Smooth muscle cell (in vitro differentiated cells): ENCODE measurements around the gene MTUS2. TPM values are rescaled to one million over a fixed set of nuclear protein-coding genes. Genes with fewer than 3 reads are reported as not detected.

Source experiments
- DNase-seq: peaks from one replicate; lab custom pipeline; 2025; ENCODE audit not compliant: unreplicated experiment; lab: John Stamatoyannopoulos, UW
- H2AFZ ChIP-seq: fragments of 200-600 bp; sonication (generic); 2 replicates; pipeline ENCODE4 v1.6.0; 2016; ENCODE audit warnings: antibody characterized with exemption, low read depth, mild to moderate bottlenecking
- H3F3A ChIP-seq: fragments of 200-600 bp; sonication (generic); 2 replicates; pipeline ENCODE4 v1.6.0; 2017; ENCODE audit warnings: antibody characterized with exemption, low read depth
- H3K27ac ChIP-seq: fragments of 200-600 bp; sonication (generic); 2 replicates; pipeline ENCODE4 v1.5.1; 2016; ENCODE audit warnings: low read depth, mild to moderate bottlenecking
- H3K27me3 ChIP-seq: fragments of 200-600 bp; sonication (generic); 2 replicates; pipeline ENCODE4 v1.6.1; 2016; ENCODE audit warnings: low read depth, mild to moderate bottlenecking
- H3K36me3 ChIP-seq: fragments of 200-600 bp; sonication (generic); 2 replicates; pipeline ENCODE4 v1.5.1; 2016; ENCODE audit warnings: low read depth
- H3K4me1 ChIP-seq: fragments of 200-600 bp; sonication (generic); 2 replicates; pipeline ENCODE4 v1.5.1; 2016; ENCODE audit warnings: low read depth
- H3K4me2 ChIP-seq: fragments of 200-600 bp; sonication (generic); 2 replicates; pipeline ENCODE4 v1.6.0; 2016; ENCODE audit warnings: mild to moderate bottlenecking
- H3K4me3 ChIP-seq: fragments of 200-600 bp; sonication (generic); 2 replicates; pipeline ENCODE4 v1.5.1; 2016; ENCODE audit warnings: mild to moderate bottlenecking
- H3K79me2 ChIP-seq: fragments of 200-600 bp; sonication (generic); 2 replicates; pipeline ENCODE4 v1.6.0; 2016; ENCODE audit warnings: low read depth, mild to moderate bottlenecking
- H3K9ac ChIP-seq: fragments of 200-600 bp; sonication (generic); 2 replicates; pipeline ENCODE4 v1.6.0; 2016; ENCODE audit warnings: low read depth
- H3K9me3 ChIP-seq: fragments of 200-600 bp; sonication (generic); replicated peaks from 2 replicates; pipeline ENCODE4 v1.5.1; 2016; ENCODE audit warnings: low read depth
- H4K20me1 ChIP-seq: fragments of 200-600 bp; sonication (generic); 2 replicates; pipeline ENCODE4 v1.6.0; 2016; ENCODE audit warnings: low read depth
- WGBS: methylation state at CpG from one replicate; pipeline ENCODE4 v1.1.7; 2016; ENCODE audit warnings: low lambda C conversion rate; 5-methylcytosine and 5-hydroxymethylcytosine counted together
- polyA plus RNA-seq: library from polyadenylated mRNA; unstranded; fragments of >200 nt; fragmentation: Nextera tagmentation; extraction: Ambion mirVana; gene quantifications from 2 replicates; pipeline ENCODE4 v1.2.1, GENCODE V29; 2016
- total RNA-seq: library from RNA; depleted of rRNA; stranded (reverse); fragments of >200 nt; gene quantifications from 2 replicates; pipeline ENCODE4 v1.2.3, GENCODE V29; 2014
- TF ChIP-seq, protein P1 (sequence below): fragments of 200-600 bp; sonication (generic); IDR thresholded peaks from 2 replicates; pipeline ENCODE4 v1.5.1; 2017; ENCODE audit warnings: borderline replicate concordance, mild to moderate bottlenecking, antibody characterized with exemption; ENCODE audit not compliant: insufficient read depth, poor library complexity, severe bottlenecking

The MTUS2 gene
- total and polyA plus RNA-seq, 2 experiments from 2014 or later = 0.06 to 0.63 TPM

DNA sequence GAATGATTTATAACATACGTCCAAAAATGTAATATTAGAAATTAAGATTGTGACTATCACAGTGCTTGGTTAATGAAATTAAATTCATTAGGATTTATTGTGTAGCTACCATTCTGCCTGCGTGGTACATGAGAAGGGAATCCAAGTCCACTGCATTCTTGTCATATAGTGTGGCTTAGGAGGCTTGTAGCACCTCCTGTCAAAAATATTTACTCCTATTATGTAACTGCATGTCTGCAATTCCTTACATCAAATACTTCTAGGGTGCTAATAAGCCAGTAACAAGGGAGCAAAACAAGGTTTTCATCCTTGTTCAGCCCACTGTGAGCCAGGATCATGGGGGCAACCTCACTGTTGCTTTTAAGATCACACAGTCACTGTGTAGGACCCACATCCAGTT, 576.3 kb downstream of the MTUS2 start:
- WGBS = 88% methylated on average over 2 of the region's 2 CpGs
- H3K79me2 ChIP-seq = no peaks in the 10 kb centered on the region

DNA sequence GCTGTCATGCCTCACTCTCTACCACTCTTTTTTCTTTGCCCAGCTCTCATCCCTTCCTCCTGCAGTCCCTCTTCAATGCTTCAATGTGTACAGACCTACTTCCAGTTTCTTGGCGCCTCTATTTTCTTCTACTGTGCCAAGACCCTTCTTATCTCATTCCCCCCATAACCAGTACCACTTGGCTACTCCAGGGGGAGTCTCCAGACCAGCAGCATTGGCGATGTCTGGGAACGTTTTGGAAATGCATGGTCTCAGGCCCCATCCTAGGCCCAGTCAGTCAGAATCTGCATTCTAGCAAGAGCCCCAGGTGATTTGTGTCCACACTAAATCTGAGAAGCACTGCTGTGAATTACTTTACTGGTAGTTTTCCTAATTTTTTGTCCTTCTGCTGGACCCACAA, 577.1 kb downstream of the MTUS2 start:
- H4K20me1 ChIP-seq = no peaks in the 10 kb centered on the region
- H3K79me2 ChIP-seq = no peaks in the 10 kb centered on the region
- no peak overlapping the region for H3K9ac ChIP-seq
- H3K27ac ChIP-seq = no peak overlapping the region
- no peak overlapping the region for H2AFZ ChIP-seq
- H3F3A ChIP-seq = no peaks in the 10 kb centered on the region
- H3K4me1 ChIP-seq = no peaks in the 10 kb centered on the region
- H3K36me3 ChIP-seq = no peaks in the 10 kb centered on the region
- TF ChIP-seq, protein P1, sequence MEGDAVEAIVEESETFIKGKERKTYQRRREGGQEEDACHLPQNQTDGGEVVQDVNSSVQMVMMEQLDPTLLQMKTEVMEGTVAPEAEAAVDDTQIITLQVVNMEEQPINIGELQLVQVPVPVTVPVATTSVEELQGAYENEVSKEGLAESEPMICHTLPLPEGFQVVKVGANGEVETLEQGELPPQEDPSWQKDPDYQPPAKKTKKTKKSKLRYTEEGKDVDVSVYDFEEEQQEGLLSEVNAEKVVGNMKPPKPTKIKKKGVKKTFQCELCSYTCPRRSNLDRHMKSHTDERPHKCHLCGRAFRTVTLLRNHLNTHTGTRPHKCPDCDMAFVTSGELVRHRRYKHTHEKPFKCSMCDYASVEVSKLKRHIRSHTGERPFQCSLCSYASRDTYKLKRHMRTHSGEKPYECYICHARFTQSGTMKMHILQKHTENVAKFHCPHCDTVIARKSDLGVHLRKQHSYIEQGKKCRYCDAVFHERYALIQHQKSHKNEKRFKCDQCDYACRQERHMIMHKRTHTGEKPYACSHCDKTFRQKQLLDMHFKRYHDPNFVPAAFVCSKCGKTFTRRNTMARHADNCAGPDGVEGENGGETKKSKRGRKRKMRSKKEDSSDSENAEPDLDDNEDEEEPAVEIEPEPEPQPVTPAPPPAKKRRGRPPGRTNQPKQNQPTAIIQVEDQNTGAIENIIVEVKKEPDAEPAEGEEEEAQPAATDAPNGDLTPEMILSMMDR = no peak
- H3K4me3 ChIP-seq = no peak overlapping the region
- no peaks in the 10 kb centered on the region for H3K9me3 ChIP-seq
- peaks cover 21% of the 10 kb centered on the region for H3K27me3 ChIP-seq
- no peak overlapping the region for H3K4me2 ChIP-seq
- WGBS = 82% methylated on average over 3 of the region's 3 CpGs
- DNase-seq = no peak

More for the DNA sequence above, 576.3 kb downstream of the MTUS2 start:
- TF ChIP-seq, protein P1 = no peak
- Histone ChIP-seq H3K4me1 (no peaks in the 10 kb centered on the region), H3K4me3 (no peak overlapping the region), H3F3A (no peaks in the 10 kb centered on the region), H4K20me1 (no peaks in the 10 kb centered on the region), H3K9ac (no peak overlapping the region), H3K4me2 (no peak overlapping the region), H3K27ac (no peak overlapping the region), H2AFZ (no peak overlapping the region), H3K36me3 (no peaks in the 10 kb centered on the region), H3K27me3 (peaks cover 21% of the 10 kb centered on the region), H3K9me3 (no peaks in the 10 kb centered on the region)
- no peak for DNase-seq

DNA sequence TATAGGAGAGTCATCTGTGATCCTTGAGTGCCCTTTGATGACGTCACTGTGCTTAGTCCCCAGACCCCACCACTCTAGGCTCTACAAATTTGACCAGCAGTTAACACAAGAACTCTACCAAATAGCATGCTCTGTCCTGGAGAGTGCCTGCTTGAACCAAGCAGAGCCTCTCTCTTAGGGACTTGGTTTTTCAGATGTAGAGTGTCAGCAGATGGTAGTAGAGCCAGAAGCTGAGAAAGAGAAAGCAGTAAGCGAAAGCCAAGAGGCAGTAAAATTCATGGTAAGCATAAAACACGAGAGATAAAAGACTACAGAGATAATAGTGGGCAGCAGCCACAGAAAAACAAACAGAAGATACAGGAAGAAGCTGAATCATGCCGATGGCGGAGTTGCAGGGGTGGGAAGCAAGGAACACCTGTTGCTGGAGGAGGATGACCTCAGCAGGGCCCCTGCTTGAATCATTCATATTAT, 582.1 kb downstream of the MTUS2 start:
- Histone ChIP-seq H3K4me2 (peak overlapping the region; percentile 11), H3F3A (no peaks in the 10 kb centered on the region), H3K79me2 (no peaks in the 10 kb centered on the region), H3K27ac (no peak overlapping the region), H3K9me3 (no peaks in the 10 kb centered on the region), H3K9ac (no peak overlapping the region), H3K36me3 (no peaks in the 10 kb centered on the region), H3K4me1 (peaks cover 4% of the 10 kb centered on the region), H3K27me3 (peaks cover 8% of the 10 kb centered on the region), H3K4me3 (no peak overlapping the region), H2AFZ (no peak overlapping the region), H4K20me1 (no peaks in the 10 kb centered on the region)
- TF ChIP-seq, protein P1 = no peak
- 22% methylated on average over 5 of the region's 5 CpGs for WGBS
- DNase-seq = no peak

DNA sequence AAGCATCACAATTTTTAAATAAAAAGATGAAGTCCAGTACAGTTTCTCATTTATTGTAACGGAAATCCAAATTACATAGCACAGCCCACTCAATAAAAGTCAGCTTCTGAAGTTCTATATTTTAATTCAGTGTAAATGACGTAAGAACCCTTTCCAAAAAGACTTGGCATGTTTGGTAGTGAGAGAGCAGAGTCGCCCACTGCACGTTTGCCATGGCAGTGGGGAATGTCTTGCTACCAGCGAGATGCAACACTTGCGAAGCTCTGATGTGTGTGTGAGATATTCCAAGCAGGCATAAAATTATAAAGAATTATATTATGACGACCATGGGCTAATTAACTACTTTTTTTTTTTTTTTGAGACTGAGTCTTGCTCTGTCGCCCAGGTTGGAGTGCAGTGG, 585.3 kb downstream of the MTUS2 start:
- Histone ChIP-seq H3K27ac (no peak overlapping the region), H3K9me3 (no peaks in the 10 kb centered on the region), H3K4me1 (peaks cover 4% of the 10 kb centered on the region), H3K4me3 (no peak overlapping the region), H4K20me1 (no peaks in the 10 kb centered on the region), H3K36me3 (no peaks in the 10 kb centered on the region), H3K9ac (no peak overlapping the region), H2AFZ (no peak overlapping the region), H3K27me3 (no peaks in the 10 kb centered on the region), H3K79me2 (no peaks in the 10 kb centered on the region), H3F3A (no peaks in the 10 kb centered on the region), H3K4me2 (no peak overlapping the region)
- DNase-seq = no peak
- 92% methylated on average over 8 of the region's 8 CpGs for WGBS
- TF ChIP-seq, protein P1 = no peak
